Measurements from ENCODE around the gene SUMO1. TPM values are rescaled to one million over a fixed set of nuclear protein-coding genes. Genes with fewer than 3 reads are reported as not detected.
A peak's percentile ranks its signal among the peaks of the same experiment; 100 is the strongest.

Gene SUMO1
- total and polyA plus RNA-seq, 2 of the 8 experiments (the other 6 are each of a cell fraction or from before 2014, with no cell fraction given) = 108 to 238 TPM

GRCh38 chr2:202169131-202169530, 69.3 kb downstream of the SUMO1 start:
- H2AFZ ChIP-seq (ENCODE audit: low read length) = no peak overlapping the region
- no peak overlapping the region for H4K5ac ChIP-seq (ENCODE audit: insufficient read length, low read depth, low read length)
- H4K20me1 ChIP-seq (replicated peaks in 1 of 2; ENCODE audit: control insufficient read depth in 1 of 2, insufficient read depth in 2 of 2, low read length in 2 of 2) = no peaks in the 10 kb centered on the region
- peaks cover 0 to 7% (median 1%) of the 10 kb centered on the region in 4 experiments; a peak in 2 of 7 replicates for H3K4me1 ChIP-seq (replicated peaks in 1 of 4; ENCODE audit: control insufficient read depth in 3 of 4, insufficient read depth in 4 of 4, low read length in 3 of 4)
- no peak overlapping the region for H2BK120ac ChIP-seq (replicated peaks; ENCODE audit: low read depth, low read length)
- no peak overlapping the region for H3K4me3 ChIP-seq (ENCODE audit: extremely low read depth in 1 of 4, insufficient read depth in 2 of 4, low read depth in 3 of 4, low read length in 4 of 4)
- no peak overlapping the region for H3K4ac ChIP-seq (replicated peaks; ENCODE audit: insufficient read length, low read depth, low read length)
- no peak overlapping the region for H2AK5ac ChIP-seq (ENCODE audit: low read depth, low read length)
- H3K36me3 ChIP-seq (ENCODE audit: control insufficient read depth in 2 of 4, insufficient read depth in 4 of 4, low read length in 3 of 4) = no peaks in the 10 kb centered on the region
- H3K9me3 ChIP-seq (ENCODE audit: insufficient read depth in 2 of 2, low read depth in 1 of 2, low read length in 1 of 2) = no peaks in the 10 kb centered on the region
- peaks cover 2 to 19% (median 14%) of the 10 kb centered on the region in 4 experiments; a peak in 5 of 7 replicates for H3K27me3 ChIP-seq (replicated peaks in 1 of 4; ENCODE audit: control insufficient read depth in 3 of 4, extremely low read depth in 1 of 4, insufficient read depth in 3 of 4, low read length in 3 of 4)
- H3K9ac ChIP-seq (replicated peaks in 1 of 4; ENCODE audit: extremely low read depth in 1 of 4, low read depth in 3 of 4, low read length in 3 of 4) = no peak overlapping the region
- FAIRE-seq = no peak
- POLR2A ChIA-PET (ENCODE audit: partially characterized antibody) = interaction anchor here (1.2 to 1.4 kb wide), 2 partner anchors 10 to 388 kb away, joined by 3 read pairs; partner anchors contain the start of gene ALS2
- peaks cover 5% of the 10 kb centered on the region; the same call in 1 of the 2 replicates for H3K23me2 ChIP-seq (ENCODE audit: low read depth, low read length)
- no peak overlapping the region for H3K27ac ChIP-seq (ENCODE audit: low read depth, low read length)
- no peak overlapping the region for H3K14ac ChIP-seq (ENCODE audit: insufficient read length)
- H3K18ac ChIP-seq (ENCODE audit: extremely low read depth, low read length) = no peak overlapping the region
- H2BK5ac ChIP-seq (ENCODE audit: low read depth, low read length) = no peak overlapping the region
- no peak for DNase-seq (ENCODE audit: low read depth in 1 of 2, low spot score in 2 of 2)
- H3K56ac ChIP-seq (replicated peaks; ENCODE audit: insufficient read length, low read depth, low read length) = no peak overlapping the region
- no peaks in the 10 kb centered on the region for H3K79me1 ChIP-seq (ENCODE audit: low read depth, low read length)
- CTCF ChIA-PET (ENCODE audit: partially characterized antibody) = interaction anchor here (0.6 to 3.0 kb wide), 5 partner anchors 24 to 311 kb away, joined by 3 to 11 read pairs (median 8); partner anchors contain the start of gene KIAA2012
- no peak overlapping the region for H3K4me2 ChIP-seq (ENCODE audit: insufficient read depth in 1 of 2, low read depth in 2 of 2, low read length in 2 of 2)
- H3K23ac ChIP-seq (ENCODE audit: insufficient read length) = no peak overlapping the region
- no peak overlapping the region for H4K8ac ChIP-seq (ENCODE audit: extremely low read depth, insufficient read depth, low read length)
- H2BK12ac ChIP-seq (ENCODE audit: low read depth, low read length) = no peak overlapping the region
- H2BK15ac ChIP-seq (ENCODE audit: low read length) = no peak overlapping the region
- H4K91ac ChIP-seq (replicated peaks; ENCODE audit: insufficient read length, low read length) = no peak overlapping the region
- H2BK20ac ChIP-seq (ENCODE audit: low read length) = no peak overlapping the region
- no peaks in the 10 kb centered on the region for H3K79me2 ChIP-seq (ENCODE audit: control insufficient read depth in 1 of 2, insufficient read depth in 2 of 2, low read length in 2 of 2)
- no peak for TF ChIP-seq SRF (IDR thresholded peaks at IDR 0.05; ENCODE audit: low read depth, low read length)
- TF ChIP-seq SIN3A (conservative IDR thresholded peaks at IDR 0.05 in 1 of 2, IDR thresholded peaks at IDR 0.05 in 1 of 2; ENCODE audit: low read depth in 1 of 2, low read length in 2 of 2) = no peak
- no peak for TF ChIP-seq SP4 (IDR thresholded peaks at IDR 0.05; ENCODE audit: low read length)
- TF ChIP-seq, protein P1, sequence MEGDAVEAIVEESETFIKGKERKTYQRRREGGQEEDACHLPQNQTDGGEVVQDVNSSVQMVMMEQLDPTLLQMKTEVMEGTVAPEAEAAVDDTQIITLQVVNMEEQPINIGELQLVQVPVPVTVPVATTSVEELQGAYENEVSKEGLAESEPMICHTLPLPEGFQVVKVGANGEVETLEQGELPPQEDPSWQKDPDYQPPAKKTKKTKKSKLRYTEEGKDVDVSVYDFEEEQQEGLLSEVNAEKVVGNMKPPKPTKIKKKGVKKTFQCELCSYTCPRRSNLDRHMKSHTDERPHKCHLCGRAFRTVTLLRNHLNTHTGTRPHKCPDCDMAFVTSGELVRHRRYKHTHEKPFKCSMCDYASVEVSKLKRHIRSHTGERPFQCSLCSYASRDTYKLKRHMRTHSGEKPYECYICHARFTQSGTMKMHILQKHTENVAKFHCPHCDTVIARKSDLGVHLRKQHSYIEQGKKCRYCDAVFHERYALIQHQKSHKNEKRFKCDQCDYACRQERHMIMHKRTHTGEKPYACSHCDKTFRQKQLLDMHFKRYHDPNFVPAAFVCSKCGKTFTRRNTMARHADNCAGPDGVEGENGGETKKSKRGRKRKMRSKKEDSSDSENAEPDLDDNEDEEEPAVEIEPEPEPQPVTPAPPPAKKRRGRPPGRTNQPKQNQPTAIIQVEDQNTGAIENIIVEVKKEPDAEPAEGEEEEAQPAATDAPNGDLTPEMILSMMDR (IDR thresholded peaks at IDR 0.05; ENCODE audit: control extremely low read depth in 1 of 3, insufficient read depth in 1 of 3, low read depth in 1 of 3, low read length in 3 of 3) = peak in 1 of 3 experiments; percentile 1; a peak in 1 of 4 replicates
- TF ChIP-seq FOSL1 (IDR thresholded peaks at IDR 0.05; ENCODE audit: insufficient read depth, low read depth, low read length) = no peak
- no peak for TF ChIP-seq E2F6 (IDR thresholded peaks at IDR 0.05)
- no peak for TF ChIP-seq ASH2L (IDR thresholded peaks at IDR 0.05; ENCODE audit: low read length)
- TF ChIP-seq HDAC2 (IDR thresholded peaks at IDR 0.05; ENCODE audit: borderline replicate concordance in 1 of 2, low read depth in 2 of 2, low read length in 2 of 2) = no peak
- no peak for TF ChIP-seq POLR2AphosphoS5 (IDR thresholded peaks at IDR 0.05; ENCODE audit: low read depth, low read length)
- TF ChIP-seq NANOG (IDR thresholded peaks at IDR 0.05; ENCODE audit: insufficient read depth, low read depth, low read length, poor library complexity, severe bottlenecking) = no peak
- no peak for TF ChIP-seq RFX5 (IDR thresholded peaks at IDR 0.05; ENCODE audit: borderline replicate concordance, low read depth, low read length)
